ENCODE data around the gene PSMB10. TPM values are rescaled to one million over a fixed set of nuclear protein-coding genes. Genes with fewer than 3 reads are reported as not detected.

PSMB10 gene
- total and polyA plus RNA-seq, 2 of the 8 experiments (the other 6 are each of a cell fraction or from before 2014, with no cell fraction given) = 32.1 to 61.9 TPM

- H3K14ac ChIP-seq (ENCODE audit: insufficient read length) = no peak overlapping the region
- H3K4me1 ChIP-seq (replicated peaks in 1 of 4; ENCODE audit: control insufficient read depth in 3 of 4, insufficient read depth in 4 of 4, low read length in 3 of 4) = peaks cover 0 to 4% (median 0%) of the 10 kb centered on the region in 4 experiments; a peak in 3 of 7 replicates
- H4K91ac ChIP-seq (replicated peaks; ENCODE audit: insufficient read length, low read length) = no peak overlapping the region
- H3K4me2 ChIP-seq (ENCODE audit: insufficient read depth in 1 of 2, low read depth in 2 of 2, low read length in 2 of 2) = no peak overlapping the region
- no peak overlapping the region for H3K56ac ChIP-seq (replicated peaks; ENCODE audit: insufficient read length, low read depth, low read length)
- H3K79me1 ChIP-seq (ENCODE audit: low read depth, low read length) = no peaks in the 10 kb centered on the region
- no peak overlapping the region for H2BK12ac ChIP-seq (ENCODE audit: low read depth, low read length)
- no peak overlapping the region for H3K23ac ChIP-seq (ENCODE audit: insufficient read length)
- H3K27me3 ChIP-seq (replicated peaks in 1 of 4; ENCODE audit: control insufficient read depth in 3 of 4, extremely low read depth in 1 of 4, insufficient read depth in 3 of 4, low read length in 3 of 4) = peaks cover 0 to 2% (median 0%) of the 10 kb centered on the region in 4 experiments; a peak in 2 of 7 replicates
- no peak overlapping the region for H2BK20ac ChIP-seq (ENCODE audit: low read length)
- H4K20me1 ChIP-seq (replicated peaks in 1 of 2; ENCODE audit: control insufficient read depth in 1 of 2, insufficient read depth in 2 of 2, low read length in 2 of 2) = no peaks in the 10 kb centered on the region
- no peaks in the 10 kb centered on the region for H3K79me2 ChIP-seq (ENCODE audit: control insufficient read depth in 1 of 2, insufficient read depth in 2 of 2, low read length in 2 of 2)
- H3K18ac ChIP-seq (ENCODE audit: extremely low read depth, low read length) = no peak overlapping the region
- no peak overlapping the region for H3K4me3 ChIP-seq (ENCODE audit: extremely low read depth in 1 of 4, insufficient read depth in 2 of 4, low read depth in 3 of 4, low read length in 4 of 4)
- no peaks in the 10 kb centered on the region; a peak in 1 of 8 replicates for H3K36me3 ChIP-seq (ENCODE audit: control insufficient read depth in 2 of 4, insufficient read depth in 4 of 4, low read length in 3 of 4)
- H2BK5ac ChIP-seq (ENCODE audit: low read depth, low read length) = no peak overlapping the region
- TF ChIP-seq POLR2AphosphoS5 (IDR thresholded peaks at IDR 0.05; ENCODE audit: low read depth, low read length) = no peak
- no peak for TF ChIP-seq EZH2 (IDR thresholded peaks at IDR 0.05; ENCODE audit: low read depth, low read length, severe bottlenecking)
- no peak for TF ChIP-seq SP4 (IDR thresholded peaks at IDR 0.05; ENCODE audit: low read length)
- TF ChIP-seq RBBP5 (IDR thresholded peaks at IDR 0.05; ENCODE audit: borderline replicate concordance, low read depth, low read length) = no peak
- ChIA-PET CTCF (ENCODE audit: partially characterized antibody) (interaction anchor here (1.2 to 1.5 kb wide), 6 partner anchors 8 to 44 kb away, joined by 3 to 10 read pairs (median 4); no protein-coding TSS in a partner anchor), POLR2A (ENCODE audit: partially characterized antibody) (interaction anchor here (0.7 to 1.8 kb wide), 3 partner anchors 11 to 46 kb away, joined by 3 to 5 read pairs (median 3); partner anchors contain the start of genes DDX28 and DUS2)
- H2BK120ac ChIP-seq (replicated peaks; ENCODE audit: low read depth, low read length) = no peak overlapping the region
- no peaks in the 10 kb centered on the region; a peak in 1 of 4 replicates for H3K9me3 ChIP-seq (ENCODE audit: insufficient read depth in 2 of 2, low read depth in 1 of 2, low read length in 1 of 2)
- WGBS, 2 experiments (ENCODE audit: extremely low coverage in 1 of 2, insufficient coverage in 1 of 2, insufficient read length in 1 of 2, insufficient replicate concordance in 2 of 2, low coverage in 1 of 2, low lambda C conversion rate in 2 of 2, missing lambda C conversion rate in 1 of 2) = 83% methylated on average over 9 of the region's 9 CpGs; no CpG with 5 or more reads in 1 of the 2 experiments
- no peak overlapping the region for H2BK15ac ChIP-seq (ENCODE audit: low read length)
- H2AK5ac ChIP-seq (ENCODE audit: low read depth, low read length) = no peak overlapping the region
- no peak overlapping the region for H3K27ac ChIP-seq (ENCODE audit: low read depth, low read length)
- DNase-seq (ENCODE audit: low read depth in 1 of 2, low spot score in 2 of 2) (no peak), FAIRE-seq (no peak)
- H3K4ac ChIP-seq (replicated peaks; ENCODE audit: insufficient read length, low read depth, low read length) = no peak overlapping the region
- no peak overlapping the region for H4K8ac ChIP-seq (ENCODE audit: extremely low read depth, insufficient read depth, low read length)
- no peak overlapping the region for H2AFZ ChIP-seq (ENCODE audit: low read length)
- no peaks in the 10 kb centered on the region for H3K23me2 ChIP-seq (ENCODE audit: low read depth, low read length)
- no peak overlapping the region for H4K5ac ChIP-seq (ENCODE audit: insufficient read length, low read depth, low read length)
- H3K9ac ChIP-seq (replicated peaks in 1 of 4; ENCODE audit: extremely low read depth in 1 of 4, low read depth in 3 of 4, low read length in 3 of 4) = no peak overlapping the region
Measured at GRCh38 chr16:67977469-67978227, 41.0 kb upstream of the PSMB10 start.

All from H1 (cell line).